Measurements from ENCODE around the gene PRDM10. TPM values are rescaled to one million over a fixed set of nuclear protein-coding genes. Genes with fewer than 3 reads are reported as not detected.

Gene PRDM10
- total RNA-seq, 1 donor from 2014 or later = 4.7 TPM

- H3K36me3 ChIP-seq (ENCODE audit: control insufficient read depth, insufficient read depth, low read length) = no peaks in the 10 kb centered on the region
- FAIRE-seq = peak; percentile 97
- TF ChIP-seq CTCF (IDR thresholded peaks at IDR 0.05; ENCODE audit: insufficient read depth, low read length, severe bottlenecking) = no peak
- H3K4me3 ChIP-seq (ENCODE audit: low read depth, low read length) = no peak overlapping the region
- H3K27me3 ChIP-seq (ENCODE audit: control insufficient read depth, insufficient read depth, low read length) = no peaks in the 10 kb centered on the region
- DNase-seq (ENCODE audit: low read depth) = peak; percentile 99
These were observed 39.5 kb upstream of the PRDM10 start for GRCh38 chr11:130042093-130042591.

GRCh38 chr11:130040281-130040940 lies 37.8 kb upstream of the PRDM10 start:
- Histone ChIP-seq H3K27me3 (ENCODE audit: control insufficient read depth, insufficient read depth, low read length) (no peaks in the 10 kb centered on the region), H3K4me3 (ENCODE audit: low read depth, low read length) (no peak overlapping the region), H3K36me3 (ENCODE audit: control insufficient read depth, insufficient read depth, low read length) (no peaks in the 10 kb centered on the region)
- DNase-seq (ENCODE audit: low read depth) (no peak), FAIRE-seq (no peak)
- no peak for TF ChIP-seq CTCF (IDR thresholded peaks at IDR 0.05; ENCODE audit: insufficient read depth, low read length, severe bottlenecking)

GRCh38 chr11:130037881-130038585 lies 35.4 kb upstream of the PRDM10 start:
- no peaks in the 10 kb centered on the region for H3K36me3 ChIP-seq (ENCODE audit: control insufficient read depth, insufficient read depth, low read length)
- no peak for FAIRE-seq
- H3K4me3 ChIP-seq (ENCODE audit: low read depth, low read length) = no peak overlapping the region
- no peaks in the 10 kb centered on the region for H3K27me3 ChIP-seq (ENCODE audit: control insufficient read depth, insufficient read depth, low read length)
- DNase-seq (ENCODE audit: low read depth) = peak; percentile 58
- no peak for TF ChIP-seq CTCF (IDR thresholded peaks at IDR 0.05; ENCODE audit: insufficient read depth, low read length, severe bottlenecking)

- Histone ChIP-seq H3K36me3 (ENCODE audit: control insufficient read depth, insufficient read depth, low read length) (no peaks in the 10 kb centered on the region), H3K27me3 (ENCODE audit: control insufficient read depth, insufficient read depth, low read length) (no peaks in the 10 kb centered on the region), H3K4me3 (ENCODE audit: low read depth, low read length) (no peak overlapping the region)
- TF ChIP-seq CTCF (IDR thresholded peaks at IDR 0.05; ENCODE audit: insufficient read depth, low read length, severe bottlenecking) = no peak
- no peak for FAIRE-seq
- peak; percentile 98 for DNase-seq (ENCODE audit: low read depth)
These were observed 34.4 kb upstream of the PRDM10 start for GRCh38 chr11:130037058-130037457.

- FAIRE-seq = no peak
- Histone ChIP-seq H3K27me3 (ENCODE audit: control insufficient read depth, insufficient read depth, low read length) (no peaks in the 10 kb centered on the region), H3K4me3 (ENCODE audit: low read depth, low read length) (no peak overlapping the region), H3K36me3 (ENCODE audit: control insufficient read depth, insufficient read depth, low read length) (no peaks in the 10 kb centered on the region)
- no peak for TF ChIP-seq CTCF (IDR thresholded peaks at IDR 0.05; ENCODE audit: insufficient read depth, low read length, severe bottlenecking)
- no peak for DNase-seq (ENCODE audit: low read depth)
These were observed 31.6 kb upstream of the PRDM10 start for GRCh38 chr11:130034236-130034635.

Data from bronchial epithelial cell (primary cell).